K562 (cell line): ENCODE measurements around the gene GFRA1. TPM values are rescaled to one million over a fixed set of nuclear protein-coding genes. Genes with fewer than 3 reads are reported as not detected.

Experiments
- ATAC-seq: fragments of 200-7000 bp; cut with Tn5 transposase; 3 replicates; pipeline ENCODE4 v1.9.1; 2020; ENCODE audit warnings: moderate library complexity
- BruUV-seq: library from RNA; stranded (reverse); fragments of 400-500 nt; replicated peaks from 2 replicates; lab custom pipeline; 2021; lab: Mats Ljungman, UMichigan
- CTCF ChIA-PET: fragments of 300-600 bp; formaldehyde crosslinking; extraction: SDS; loops from one replicate; lab custom pipeline; 2021; ENCODE audit warnings: low intra/inter-chr PET ratio; lab: Yijun Ruan, JAX
- POLR2A ChIA-PET: fragments of 300-600, 350-650 bp; sonication (Branson Sonifier 250); formaldehyde crosslinking; extraction: SDS; loops from one replicate; lab custom pipeline; 2021; ENCODE audit warnings: antibody characterized with exemption, inconsistent platforms; lab: Yijun Ruan, JAX
- DNase-seq, 4 experiments: peaks; one replicate each; pipeline versions ENCODE4 v3.0.0 to v3.0.0-alpha.2; 2011 to 2018; ENCODE audit warnings: low spot score in 3 of 4, mixed read lengths in 3 of 4; ENCODE audit errors: extremely low read depth in 1 of 4
- FAIRE-seq: peaks from 2 replicates; lab custom pipeline; 2011; peaks lifted over from hg19 to GRCh38; lab: Jason Lieb, UNC
- H2AFZ ChIP-seq: 2 replicates; pipeline ENCODE4 v1.6.0; 2011; ENCODE audit warnings: low read depth, low read length, control low read depth, inconsistent platforms
- H3K27ac ChIP-seq: fragments of 200-600 bp; 3 replicates; pipeline ENCODE4 v1.8.0; 2011; ENCODE audit warnings: low read depth, mild to moderate bottlenecking, control low read depth, inconsistent platforms, low read length, moderate library complexity, mixed read lengths; ENCODE audit errors: extremely low read depth
- H3K27me3 ChIP-seq, 2 experiments: fragments of 300-600 bp in 1 of 2; 2 replicates in 1 of 2; 3 replicates in 1 of 2; pipeline versions ENCODE4 v1.6.0 to v1.8.0; 2011; ENCODE audit warnings: inconsistent platforms in 2 of 2, low read length in 2 of 2, mild to moderate bottlenecking in 1 of 2, mixed read lengths in 1 of 2, moderate library complexity in 1 of 2; ENCODE audit not compliant: control insufficient read depth in 2 of 2, insufficient read depth in 2 of 2
- H3K36me3 ChIP-seq: fragments of 300-600 bp; 3 replicates; pipeline ENCODE4 v1.8.0; 2011; ENCODE audit warnings: mild to moderate bottlenecking, low read length, inconsistent platforms; ENCODE audit not compliant: control insufficient read depth, insufficient read depth
- H3K4me1 ChIP-seq, 2 experiments: fragments of 200-600 bp in 1 of 2; replicated peaks in 1 of 2; 2 replicates in 1 of 2; 3 replicates in 1 of 2; pipeline versions ENCODE4 v1.5.1 to v1.8.0; 2011; ENCODE audit warnings: inconsistent platforms in 2 of 2, low read length in 2 of 2, mild to moderate bottlenecking in 1 of 2, mixed read lengths in 1 of 2, moderate library complexity in 1 of 2; ENCODE audit not compliant: control insufficient read depth in 2 of 2, insufficient read depth in 2 of 2
- H3K4me2 ChIP-seq: 2 replicates; pipeline ENCODE4 v1.6.1; 2011; ENCODE audit warnings: low read length, control low read depth, inconsistent platforms, mixed read lengths; ENCODE audit not compliant: insufficient read depth
- H3K4me3 ChIP-seq: fragments of 200-600 bp; sonication (generic), shearing (Covaris generic); 2 replicates; pipeline ENCODE4 v1.5.1; 2016; ENCODE audit warnings: control low read depth, inconsistent platforms
- H3K79me2 ChIP-seq: fragments of 200-600 bp; 3 replicates; pipeline ENCODE4 v1.8.0; 2011; ENCODE audit warnings: low read length, inconsistent platforms; ENCODE audit not compliant: control insufficient read depth, insufficient read depth
- H3K9ac ChIP-seq, 2 experiments: 2 replicates each; pipeline versions ENCODE4 v1.6.0 to v1.6.1; 2011; ENCODE audit warnings: low read depth in 2 of 2, low read length in 2 of 2, control low read depth in 1 of 2, inconsistent platforms in 1 of 2, mild to moderate bottlenecking in 1 of 2, mixed read lengths in 1 of 2; ENCODE audit not compliant: insufficient read depth in 1 of 2
- H3K9me1 ChIP-seq: one replicate; pipeline ENCODE4 v1.6.0; 2011; ENCODE audit warnings: inconsistent platforms, mild to moderate bottlenecking, low read length, moderate library complexity; ENCODE audit not compliant: control insufficient read depth, insufficient read depth
- H3K9me3 ChIP-seq: replicated peaks from 2 replicates; pipeline ENCODE4 v1.5.1; 2011; ENCODE audit warnings: low read depth, low read length, inconsistent platforms; ENCODE audit not compliant: control insufficient read depth, insufficient read depth
- H4K20me1 ChIP-seq: replicated peaks from 2 replicates; pipeline ENCODE4 v1.6.1; 2011; ENCODE audit warnings: low read length, inconsistent platforms, mixed read lengths; ENCODE audit not compliant: control insufficient read depth, insufficient read depth
- CGGBP1 ChIP-seq: fragments of 250-450 bp; sonication (Bioruptor Pico); IDR thresholded peaks from 2 replicates; pipeline ENCODE4 v1.9.0; 2021; ENCODE audit warnings: mild to moderate bottlenecking
- CHCHD3 ChIP-seq: fragments of 250-450 bp; sonication (Bioruptor Pico); IDR thresholded peaks from 2 replicates; pipeline ENCODE4 v2.1.2; 2022; ENCODE audit warnings: mild to moderate bottlenecking
- CHD4 ChIP-seq: fragments of 200-600 bp; sonication (generic); IDR thresholded peaks from 3 replicates; pipeline ENCODE4 v1.6.1; 2012; ENCODE audit warnings: low read depth, mild to moderate bottlenecking, mixed read lengths, low read length, inconsistent platforms; ENCODE audit not compliant: insufficient read depth, insufficient replicate concordance, poor library complexity, severe bottlenecking
- ETS1 ChIP-seq: conservative IDR thresholded peaks from 2 replicates; pipeline ENCODE4 v1.6.1; 2011; ENCODE audit warnings: low read depth, mild to moderate bottlenecking, low read length; ENCODE audit not compliant: control insufficient read depth
- ILK ChIP-seq: fragments of 450-650 bp; IDR thresholded peaks from 2 replicates; pipeline ENCODE4 v1.6.1; 2016; ENCODE audit warnings: missing genetic modification characterization, low read depth, mild to moderate bottlenecking, missing compliant biosample characterization, moderate library complexity, borderline replicate concordance
- MAFK ChIP-seq: IDR thresholded peaks from 2 replicates; pipeline ENCODE4 v1.6.1; 2011; ENCODE audit warnings: low read length, improper control_type of control experiment
- MTA1 ChIP-seq: fragments of 450-650 bp; IDR thresholded peaks from 2 replicates; pipeline ENCODE4 v1.6.1; 2017; ENCODE audit warnings: borderline replicate concordance
- NR2C1 ChIP-seq, 2 experiments: fragments of 450-650 bp; IDR thresholded peaks; 2 replicates each; pipeline ENCODE4 v1.6.1; 2017; ENCODE audit warnings: mild to moderate bottlenecking in 2 of 2, antibody characterized with exemption in 1 of 2, inconsistent platforms in 1 of 2, missing compliant biosample characterization in 1 of 2, missing genetic modification characterization in 1 of 2
- NR2F6 ChIP-seq: fragments of 450-650 bp; formaldehyde crosslinking; IDR thresholded peaks from 2 replicates; pipeline ENCODE4 v1.4.0; 2020; ENCODE audit warnings: mild to moderate bottlenecking
- PBX2 ChIP-seq, 2 experiments: IDR thresholded peaks in 1 of 2; conservative IDR thresholded peaks in 1 of 2; 2 replicates each; pipeline ENCODE4 v1.6.1; 2016; ENCODE audit warnings: low read depth in 2 of 2, mild to moderate bottlenecking in 1 of 2, missing compliant biosample characterization in 1 of 2, missing genetic modification characterization in 1 of 2, moderate library complexity in 1 of 2
- PKNOX1 ChIP-seq: fragments of 450-650 bp; IDR thresholded peaks from 2 replicates; pipeline ENCODE4 v1.6.1; 2016
- RNF2 ChIP-seq: sonication (generic); IDR thresholded peaks from 2 replicates; pipeline ENCODE4 v1.6.1; 2016
- TRIM25 ChIP-seq: fragments of 450-650 bp; IDR thresholded peaks from 2 replicates; pipeline ENCODE4 v1.7.0; 2016; ENCODE audit warnings: borderline replicate concordance
- ZNF174 ChIP-seq: fragments of 250-450 bp; sonication (Bioruptor Pico); IDR thresholded peaks from 2 replicates; pipeline ENCODE4 v1.4.0; 2020; ENCODE audit warnings: mild to moderate bottlenecking
- WGBS: fragments of 100-300 bp; shearing (Covaris generic); methylation state at CpG from one replicate; pipeline ENCODE4 v1.1.6; 2016; ENCODE audit warnings: low coverage, mixed read lengths; ENCODE audit not compliant: insufficient coverage; ENCODE audit errors: missing lambda C conversion rate; 5-methylcytosine and 5-hydroxymethylcytosine counted together
- in situ Hi-C: fragments of 300-500 bp; cut with MboI; formaldehyde crosslinking; loops from 4 replicates; pipeline ENCODE4 v1.15.0; 2018; ENCODE audit warnings: inconsistent platforms, mixed read lengths
- intact Hi-C: fragments of 100-400 bp; cut with micrococcal nuclease; formaldehyde crosslinking; loops from 2 replicates; pipeline ENCODE4 v1.14.2; 2022
- polyA plus RNA-seq, 8 experiments: library from polyadenylated mRNA; depleted of rRNA in 4 of 8; stranded (reverse) in 5 of 8; unstranded in 3 of 8; fragments of >200 nt; fragmentation: Nextera tagmentation in 2 of 8; fragmentation: Illumina TruSeq in 1 of 8; extraction: Ambion mirVana in 2 of 8; extraction: Trizol in 1 of 8; gene quantifications; 2 replicates each; pipeline versions ENCODE4 v1.2.1 to v1.2.3, GENCODE V29; 2011 to 2014; ENCODE audit warnings: inconsistent platforms in 1 of 8, missing spikeins in 1 of 8
- total RNA-seq, 7 experiments: library from RNA; depleted of rRNA in 6 of 7; stranded (reverse); fragments of >200 nt in 6 of 7; fragmentation: Illumina TruSeq in 2 of 7; extraction: Trizol in 2 of 7; gene quantifications; 2 replicates each; pipeline versions ENCODE4 v1.2.1 to v1.2.3, GENCODE V29; 2011 to 2021; ENCODE audit warnings: low replicate concordance in 1 of 7

GFRA1 gene
- total and polyA plus RNA-seq, 9 of the 15 experiments (the other 6 are each of a cell fraction or from before 2014, with no cell fraction given), result 0.04 TPM; not detected in 8

- no peak overlapping the region for H2AFZ ChIP-seq
- H3K27me3 ChIP-seq, result no peaks in the 10 kb centered on the region
- ATAC-seq (no peak), DNase-seq (no peak), FAIRE-seq (no peak)
- H3K36me3 ChIP-seq, result no peaks in the 10 kb centered on the region
- no peaks in the 10 kb centered on the region for H3K9me3 ChIP-seq
- no peaks in the 10 kb centered on the region for H4K20me1 ChIP-seq
- POLR2A ChIA-PET, result no interaction called here
- no peak overlapping the region for H3K27ac ChIP-seq
- H3K9me1 ChIP-seq, result no peaks in the 10 kb centered on the region
- no peaks in the 10 kb centered on the region for H3K79me2 ChIP-seq
- no peaks in the 10 kb centered on the region for H3K4me1 ChIP-seq
- intact Hi-C loops (no loop called here), in situ Hi-C loops (no loop called here)
- BruUV-seq, result no TSS peak
- no peak overlapping the region for H3K4me3 ChIP-seq
- H3K4me2 ChIP-seq, result no peak overlapping the region
- TF ChIP-seq ILK (no peak), MAFK (no peak), CGGBP1 (no peak), RNF2 (no peak), NR2F6 (no peak), ZNF174 (CRISPR knock-in tag) (no peak), ETS1 (no peak), CHCHD3 (CRISPR knock-in tag) (no peak), PBX2 (CRISPR knock-in tag; IDR thresholded peaks at IDR 0.05; ENCODE audit: low read depth) (no peak), PBX2 (tag; conservative IDR thresholded peaks at IDR 0.05; ENCODE audit: low read depth) (no peak), PKNOX1 (no peak), NR2C1 (IDR thresholded peaks at IDR 0.05) (no peak), NR2C1 (tag; IDR thresholded peaks at IDR 0.05) (no peak), MTA1 (no peak), CHD4 (no peak), TRIM25 (no peak)
- no peak overlapping the region for H3K9ac ChIP-seq
- CTCF ChIA-PET, result no interaction called here
- WGBS, result 4% methylated on average over 4 of the region's 4 CpGs
Observed at GRCh38 chr10:116203661-116204060, 69.3 kb downstream of the GFRA1 start.
